Breast epithelium (tissue), 4 donors: ENCODE results near the gene CHSY1. TPM values are rescaled to one million over a fixed set of nuclear protein-coding genes. Genes with fewer than 3 reads are reported as not detected.

ENCODE experiments used
- DNase-seq, 2 donors: peaks; one replicate each; pipeline ENCODE4 v3.0.0-alpha.2; 2019; ENCODE audit warnings: low spot score in 2 of 2
- H3K27ac ChIP-seq, 2 donors: fragments of 200-600 bp; sonication (generic) in 1 of 2; one replicate each; pipeline ENCODE4 v1.5.1; 2016 to 2019; ENCODE audit warnings: mild to moderate bottlenecking in 1 of 2
- H3K27me3 ChIP-seq, 2 donors: fragments of 200-600 bp; sonication (generic) in 1 of 2; one replicate each; pipeline versions ENCODE4 v1.5.1 to v1.6.0; 2017 to 2019; ENCODE audit warnings: control low read depth in 1 of 2, mild to moderate bottlenecking in 1 of 2
- H3K36me3 ChIP-seq: fragments of 200-600 bp; one replicate; pipeline ENCODE4 v1.5.1; 2019
- H3K4me1 ChIP-seq, 2 donors: fragments of 200-600 bp; sonication (generic); one replicate each; pipeline ENCODE4 v1.5.1; 2016 to 2019; ENCODE audit warnings: control low read depth in 1 of 2
- H3K4me3 ChIP-seq, 3 donors: fragments of 200-600 bp; sonication (generic); 1 replicate in 2 of 3; 2 replicates in 1 of 3; pipeline ENCODE4 v1.5.1; 2016 to 2019; ENCODE audit warnings: mild to moderate bottlenecking in 3 of 3, moderate library complexity in 2 of 3
- H3K9me3 ChIP-seq, 2 donors: fragments of 200-600 bp; sonication (generic) in 1 of 2; one replicate each; pipeline ENCODE4 v1.5.1; 2016 to 2019; ENCODE audit warnings: control low read depth in 1 of 2
- CTCF ChIP-seq, 3 donors: fragments of 450-650 bp; IDR thresholded peaks; one replicate each; pipeline ENCODE4 v1.5.1; 2016 to 2017; ENCODE audit warnings: antibody characterized with exemption in 3 of 3, mild to moderate bottlenecking in 3 of 3, moderate library complexity in 3 of 3
- POLR2A ChIP-seq: fragments of 450-650 bp; IDR thresholded peaks from one replicate; pipeline ENCODE4 v1.6.1; 2016; ENCODE audit warnings: antibody characterized with exemption, mild to moderate bottlenecking, moderate library complexity
- POLR2AphosphoS5 ChIP-seq, 3 donors: sonication (generic); formaldehyde crosslinking; IDR thresholded peaks; one replicate each; pipeline ENCODE4 v1.6.1; 2017; ENCODE audit warnings: antibody characterized with exemption in 3 of 3
- intact Hi-C: fragments of 100-400 bp; cut with DNase I; formaldehyde crosslinking; loops from one replicate; pipeline ENCODE4 v1.15.1; 2023; ENCODE audit warnings: low total_unique reads
- total RNA-seq, 3 donors: library from RNA; depleted of rRNA; stranded (reverse); fragments of >200 nt; gene quantifications; one replicate each; pipeline ENCODE4 v1.1.0, GENCODE V29; 2016

CHSY1 gene
- total RNA-seq, 3 donors from 2014 or later, result 22.6 to 36.7 (median 33.4) TPM

GRCh38 chr15:101254157-101255050 is 2.6 kb upstream of the CHSY1 start:
- Histone ChIP-seq H3K4me3 (no peak overlapping the region), H3K4me1 (peaks cover 0 to 11% of the 10 kb centered on the region in 2 donors), H3K36me3 (no peaks in the 10 kb centered on the region), H3K9me3 (no peaks in the 10 kb centered on the region), H3K27ac (no peak overlapping the region), H3K27me3 (no peaks in the 10 kb centered on the region)
- intact Hi-C loops, result loop anchor here (10.0 kb wide), 2 partner anchors 130 to 240 kb away; no protein-coding TSS in a partner anchor
- TF ChIP-seq POLR2A (no peak), CTCF (IDR thresholded peaks at IDR 0.05) (no peak), POLR2AphosphoS5 (IDR thresholded peaks at IDR 0.05) (no peak)
- DNase-seq, result no peak

- Histone ChIP-seq H3K27ac (peak overlapping the region; percentile 85 to 97), H3K9me3 (no peaks in the 10 kb centered on the region), H3K4me1 (peaks cover 0 to 20% of the 10 kb centered on the region in 2 donors), H3K27me3 (no peaks in the 10 kb centered on the region), H3K4me3 (peak overlapping the region; percentile 79 to 94 (median 91)), H3K36me3 (no peaks in the 10 kb centered on the region)
- no peak for TF ChIP-seq POLR2A
- TF ChIP-seq CTCF (IDR thresholded peaks at IDR 0.05), result no peak
- no peak for TF ChIP-seq POLR2AphosphoS5 (IDR thresholded peaks at IDR 0.05)
- no peak for DNase-seq
- intact Hi-C loops, result loop anchor here (10.0 kb wide), 2 partner anchors 128 to 238 kb away; no protein-coding TSS in a partner anchor
Measured at GRCh38 chr15:101252836-101253235, 988 bp upstream of the CHSY1 start.

GRCh38 chr15:101250873-101251829 is 697 bp downstream of the CHSY1 start:
- Histone ChIP-seq H3K4me1 (peaks cover 7 to 33% of the 10 kb centered on the region in 2 donors), H3K27ac (peak overlapping the region; percentile 85 to 97), H3K36me3 (no peaks in the 10 kb centered on the region), H3K4me3 (peak overlapping the region; percentile 79 to 94 (median 91)), H3K27me3 (no peaks in the 10 kb centered on the region), H3K9me3 (no peaks in the 10 kb centered on the region)
- no peak for DNase-seq
- TF ChIP-seq POLR2AphosphoS5 (IDR thresholded peaks at IDR 0.05) (no peak), CTCF (IDR thresholded peaks at IDR 0.05) (no peak), POLR2A (no peak)
- intact Hi-C loops, result loop anchor here (10.0 kb wide), 2 partner anchors 126 to 236 kb away; no protein-coding TSS in a partner anchor

GRCh38 chr15:101250341-101250831 is 1.5 kb downstream of the CHSY1 start:
- no peaks in the 10 kb centered on the region for H3K9me3 ChIP-seq
- H3K4me1 ChIP-seq, result peaks cover 8 to 39% of the 10 kb centered on the region in 2 donors
- intact Hi-C loops, result loop anchor here (10.0 kb wide), 2 partner anchors 126 to 236 kb away; no protein-coding TSS in a partner anchor
- H3K27ac ChIP-seq, result peak overlapping the region; percentile 76 to 92
- DNase-seq, result no peak
- H3K4me3 ChIP-seq, result peak overlapping the region; percentile 79 to 94 (median 91)
- no peaks in the 10 kb centered on the region for H3K27me3 ChIP-seq
- no peaks in the 10 kb centered on the region for H3K36me3 ChIP-seq
- TF ChIP-seq POLR2A (no peak), CTCF (IDR thresholded peaks at IDR 0.05) (no peak), POLR2AphosphoS5 (IDR thresholded peaks at IDR 0.05) (no peak)
